HEK293 (cell line): Measurements from ENCODE around the gene GRAPL.
"Not testable (repeated sequence)": the region's sequence is repeated elsewhere in the genome, so short reads cannot be mapped to it uniquely, and the experiment has no call there.

Experiments
- CTCF ChIP-seq: fragments of 450-650 bp; formaldehyde crosslinking; IDR thresholded peaks from 2 replicates; pipeline ENCODE4 v1.5.1; 2016; ENCODE audit warnings: missing biosample characterization, missing genetic modification characterization
- KLF9 ChIP-seq: fragments of 450-650 bp; formaldehyde crosslinking; IDR thresholded peaks from 2 replicates; pipeline ENCODE4 v1.5.1; 2016; ENCODE audit warnings: missing biosample characterization, missing genetic modification characterization, low read depth
- TCF7L2 ChIP-seq: IDR thresholded peaks from 2 replicates; pipeline ENCODE4 v1.6.1; 2011; ENCODE audit warnings: low read depth, mild to moderate bottlenecking, inconsistent platforms, low read length, moderate library complexity, borderline replicate concordance
- TSHZ1 ChIP-seq: fragments of 450-650 bp; formaldehyde crosslinking; IDR thresholded peaks from 2 replicates; pipeline ENCODE4 v1.5.1; 2016; ENCODE audit warnings: missing biosample characterization, missing genetic modification characterization, borderline replicate concordance
- ZNF239 ChIP-seq: fragments of 450-650 bp; formaldehyde crosslinking; IDR thresholded peaks from 2 replicates; pipeline ENCODE4 v1.5.1; 2016; ENCODE audit warnings: missing biosample characterization, missing genetic modification characterization
- ZNF280D ChIP-seq: fragments of 450-650 bp; formaldehyde crosslinking; IDR thresholded peaks from 2 replicates; pipeline ENCODE4 v1.5.1; 2016; ENCODE audit warnings: missing biosample characterization, missing genetic modification characterization
- ZNF639 ChIP-seq: fragments of 450-650 bp; formaldehyde crosslinking; IDR thresholded peaks from 2 replicates; pipeline ENCODE4 v1.5.1; 2016; ENCODE audit warnings: missing biosample characterization, missing genetic modification characterization
- ZNF776 ChIP-seq: fragments of 450-650 bp; formaldehyde crosslinking; IDR thresholded peaks from 2 replicates; pipeline ENCODE4 v1.5.0; 2017; ENCODE audit warnings: missing biosample characterization, missing genetic modification characterization, borderline replicate concordance

- not testable (repeated sequence) for TF ChIP-seq CTCF; ZNF639 (tag by site-specific recombination); ZNF776; TSHZ1 (tag by site-specific recombination); TCF7L2; ZNF280D; ZNF239 (tag by site-specific recombination); KLF9 (tag by site-specific recombination)
Observed at GRCh38 chr17:19150678-19151615, 23.6 kb downstream of the GRAPL start.
